MCF 10A (cell line): ENCODE results near the gene HOXD12. TPM values are rescaled to one million over a fixed set of nuclear protein-coding genes. Genes with fewer than 3 reads are reported as not detected.

Experiments used
- BruUV-seq: library from RNA; stranded (reverse); fragments of 400-500 nt; replicated peaks from 2 replicates; lab custom pipeline; 2021; lab: Mats Ljungman, UMichigan
- CTCF ChIA-PET: fragments of 300-600 bp; sonication (Branson Sonifier 250); formaldehyde crosslinking; extraction: SDS; loops from one replicate; lab custom pipeline; 2021; ENCODE audit warnings: antibody characterized with exemption, inconsistent platforms; lab: Yijun Ruan, JAX
- POLR2A ChIA-PET: fragments of 300-600, 350-650 bp; sonication (Branson Sonifier 250); formaldehyde crosslinking; extraction: SDS; loops from one replicate; lab custom pipeline; 2020; ENCODE audit warnings: antibody characterized with exemption, inconsistent platforms; lab: Yijun Ruan, JAX
- DNase-seq: peaks from one replicate; pipeline ENCODE4 v3.0.0-alpha.2; 2018; ENCODE audit not compliant: unreplicated experiment
- H3K27ac Mint-ChIP-seq: one replicate; pipeline ENCODE4 v1.8.0; 2022; ENCODE audit warnings: mild to moderate bottlenecking, low read depth, mixed read lengths; ENCODE audit not compliant: unreplicated experiment
- H3K27me3 Mint-ChIP-seq: one replicate; pipeline ENCODE4 v1.8.0; 2022; ENCODE audit warnings: mixed read lengths; ENCODE audit not compliant: insufficient read depth, unreplicated experiment
- H3K36me3 Mint-ChIP-seq: one replicate; pipeline ENCODE4 v1.8.0; 2022; ENCODE audit warnings: mild to moderate bottlenecking, moderate library complexity, mixed read lengths; ENCODE audit not compliant: insufficient read depth, unreplicated experiment
- H3K4me1 Mint-ChIP-seq: one replicate; pipeline ENCODE4 v1.8.0; 2022; ENCODE audit warnings: mixed read lengths; ENCODE audit not compliant: insufficient read depth, unreplicated experiment
- H3K4me3 Mint-ChIP-seq: one replicate; pipeline ENCODE4 v1.8.0; 2022; ENCODE audit warnings: mild to moderate bottlenecking, moderate library complexity, mixed read lengths; ENCODE audit not compliant: unreplicated experiment
- H3K9me3 Mint-ChIP-seq: one replicate; pipeline ENCODE4 v1.8.0; 2022; ENCODE audit warnings: mixed read lengths; ENCODE audit not compliant: unreplicated experiment
- intact Hi-C: fragments of 100-400 bp; cut with micrococcal nuclease; formaldehyde crosslinking; loops from 2 replicates; pipeline ENCODE4 v1.14.1; 2022
- total RNA-seq: library from RNA; stranded (reverse); gene quantifications from 2 replicates; pipeline ENCODE4 v1.2.3, GENCODE V29; 2022
- TF ChIP-seq, protein P1 (sequence below): fragments of 200-600 bp; IDR thresholded peaks from one replicate; pipeline ENCODE4 v1.8.0; 2022; ENCODE audit warnings: antibody characterized with exemption, mild to moderate bottlenecking; ENCODE audit not compliant: unreplicated experiment

HOXD12 gene
- total RNA-seq, 1 experiment from 2014 or later: not detected

- POLR2A ChIA-PET: no interaction called here
These were observed 28.0 kb upstream of the HOXD12 start for GRCh38 chr2:176071330-176072291.

GRCh38 chr2:176072292-176072669 is 27.3 kb upstream of the HOXD12 start:
- no peaks in the 10 kb centered on the region for H3K9me3 Mint-ChIP-seq
- no peak overlapping the region for H3K4me3 Mint-ChIP-seq
- H3K27ac Mint-ChIP-seq: no peak overlapping the region
- no peaks in the 10 kb centered on the region for H3K4me1 Mint-ChIP-seq
- TF ChIP-seq, protein P1, sequence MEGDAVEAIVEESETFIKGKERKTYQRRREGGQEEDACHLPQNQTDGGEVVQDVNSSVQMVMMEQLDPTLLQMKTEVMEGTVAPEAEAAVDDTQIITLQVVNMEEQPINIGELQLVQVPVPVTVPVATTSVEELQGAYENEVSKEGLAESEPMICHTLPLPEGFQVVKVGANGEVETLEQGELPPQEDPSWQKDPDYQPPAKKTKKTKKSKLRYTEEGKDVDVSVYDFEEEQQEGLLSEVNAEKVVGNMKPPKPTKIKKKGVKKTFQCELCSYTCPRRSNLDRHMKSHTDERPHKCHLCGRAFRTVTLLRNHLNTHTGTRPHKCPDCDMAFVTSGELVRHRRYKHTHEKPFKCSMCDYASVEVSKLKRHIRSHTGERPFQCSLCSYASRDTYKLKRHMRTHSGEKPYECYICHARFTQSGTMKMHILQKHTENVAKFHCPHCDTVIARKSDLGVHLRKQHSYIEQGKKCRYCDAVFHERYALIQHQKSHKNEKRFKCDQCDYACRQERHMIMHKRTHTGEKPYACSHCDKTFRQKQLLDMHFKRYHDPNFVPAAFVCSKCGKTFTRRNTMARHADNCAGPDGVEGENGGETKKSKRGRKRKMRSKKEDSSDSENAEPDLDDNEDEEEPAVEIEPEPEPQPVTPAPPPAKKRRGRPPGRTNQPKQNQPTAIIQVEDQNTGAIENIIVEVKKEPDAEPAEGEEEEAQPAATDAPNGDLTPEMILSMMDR: no peak
- peaks cover 65% of the 10 kb centered on the region for H3K27me3 Mint-ChIP-seq
- ChIA-PET POLR2A (no interaction called here), CTCF (interaction anchor here (0.5 to 2.9 kb wide), 3 partner anchors 13 to 705 kb away, joined by 3 to 8 read pairs (median 3); no protein-coding TSS in a partner anchor)
- BruUV-seq: no TSS peak
- H3K36me3 Mint-ChIP-seq: no peaks in the 10 kb centered on the region
- intact Hi-C loops: no loop called here
- no peak for DNase-seq

More at GRCh38 chr2:176071330-176072291, 28.0 kb upstream of the HOXD12 start:
- CTCF ChIA-PET: interaction anchor here (0.5 to 2.9 kb wide), 5 partner anchors 14 to 762 kb away, joined by 3 to 8 read pairs (median 3); no protein-coding TSS in a partner anchor
- DNase-seq: no peak
- Mint-ChIP-seq H3K4me1 (no peaks in the 10 kb centered on the region), H3K4me3 (no peak overlapping the region), H3K36me3 (no peaks in the 10 kb centered on the region), H3K27me3 (peaks cover 60% of the 10 kb centered on the region), H3K9me3 (no peaks in the 10 kb centered on the region), H3K27ac (no peak overlapping the region)
- intact Hi-C loops: no loop called here
- no TSS peak for BruUV-seq
- TF ChIP-seq, protein P1: no peak

GRCh38 chr2:176072951-176073904 is 26.4 kb upstream of the HOXD12 start:
- BruUV-seq: no TSS peak
- no peak for DNase-seq
- TF ChIP-seq, protein P1: no peak
- ChIA-PET POLR2A (interaction anchor here (1.0 kb wide), 1 partner anchor 12 kb away, joined by 3 read pairs; no protein-coding TSS in a partner anchor), CTCF (interaction anchor here (0.6 to 2.9 kb wide), 7 partner anchors 12 to 763 kb away, joined by 3 to 8 read pairs (median 3); no protein-coding TSS in a partner anchor)
- Mint-ChIP-seq H3K27me3 (peaks cover 69% of the 10 kb centered on the region), H3K27ac (no peak overlapping the region), H3K4me1 (no peaks in the 10 kb centered on the region), H3K36me3 (no peaks in the 10 kb centered on the region), H3K4me3 (no peak overlapping the region), H3K9me3 (no peaks in the 10 kb centered on the region)
- intact Hi-C loops: no loop called here
